GM19240 (cell line): Measurements from ENCODE around the gene ACOT7.
"Not testable (repeated sequence)": the region's sequence is repeated elsewhere in the genome, so short reads cannot be mapped to it uniquely, and the experiment has no call there.

Source experiments
- DNase-seq: peaks from one replicate; pipeline ENCODE4 v3.0.0; 2011; ENCODE audit warnings: low spot score; ENCODE audit not compliant: insufficient read length

Gene ACOT7

DNA sequence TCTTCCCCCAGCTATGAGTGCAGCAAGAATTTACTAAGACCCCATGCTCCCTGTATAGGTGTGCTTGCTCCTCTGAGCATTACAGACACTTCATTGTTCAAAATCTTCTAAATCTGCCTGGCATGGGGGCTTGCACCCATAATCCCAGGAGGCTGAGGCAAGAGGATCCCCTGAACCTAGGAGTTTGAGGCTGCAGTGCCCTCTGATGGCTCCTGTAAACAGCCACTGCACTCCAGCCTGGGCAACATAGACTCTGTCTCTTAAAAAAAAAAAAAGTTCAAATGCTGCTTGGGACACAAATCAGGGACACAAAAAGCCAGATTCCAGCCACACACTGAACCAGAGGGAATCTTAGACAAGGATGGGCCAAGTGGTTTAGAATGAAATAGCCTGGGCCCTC is 3.4 kb upstream of the ACOT7 start:
- no peak for DNase-seq

DNA sequence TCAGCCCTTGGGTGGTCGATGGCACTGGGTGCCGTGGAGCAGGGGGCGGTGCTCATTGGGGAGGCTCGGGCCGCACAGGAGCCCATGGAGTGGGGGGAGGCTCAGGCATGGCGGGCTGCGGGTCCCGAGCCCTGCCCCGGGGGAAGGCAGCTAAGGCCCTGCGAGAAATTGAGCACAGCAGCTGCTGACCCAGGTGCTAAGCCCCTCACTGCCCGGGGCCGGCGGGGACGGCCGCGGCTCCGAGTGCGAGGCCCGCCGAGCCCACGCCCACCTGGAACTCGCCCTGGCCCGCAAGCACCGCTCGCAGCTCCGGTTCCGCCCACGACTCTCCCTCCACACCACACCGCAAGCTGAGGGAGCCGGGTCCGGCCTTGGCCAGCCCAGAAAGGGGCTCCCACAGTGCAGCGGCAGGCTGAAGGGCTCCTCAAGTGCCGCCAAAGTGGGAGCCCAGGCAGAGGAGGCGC is 2.2 kb upstream of the ACOT7 start:
- not testable (repeated sequence) for DNase-seq

DNA sequence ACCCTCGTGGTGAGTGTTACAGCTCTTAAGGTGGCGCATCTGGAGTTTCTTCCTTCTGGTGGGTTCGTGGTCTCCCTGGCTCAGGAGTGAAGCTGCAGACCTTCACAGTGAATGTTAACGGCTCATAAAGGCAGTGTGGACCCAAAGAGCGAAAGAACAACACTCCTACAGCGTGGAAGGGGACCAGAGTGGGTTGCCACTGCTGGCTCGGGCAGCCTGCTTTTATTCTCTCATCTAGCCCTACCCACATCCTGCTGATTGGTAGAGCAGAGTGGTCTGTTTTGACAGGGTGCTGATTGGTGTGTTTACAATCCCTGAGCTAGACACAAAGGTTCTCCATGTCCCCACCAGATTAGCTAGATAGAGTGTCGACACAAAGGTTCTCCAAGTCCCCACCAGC is 1.6 kb upstream of the ACOT7 start:
- DNase-seq = not testable (repeated sequence)

DNA sequence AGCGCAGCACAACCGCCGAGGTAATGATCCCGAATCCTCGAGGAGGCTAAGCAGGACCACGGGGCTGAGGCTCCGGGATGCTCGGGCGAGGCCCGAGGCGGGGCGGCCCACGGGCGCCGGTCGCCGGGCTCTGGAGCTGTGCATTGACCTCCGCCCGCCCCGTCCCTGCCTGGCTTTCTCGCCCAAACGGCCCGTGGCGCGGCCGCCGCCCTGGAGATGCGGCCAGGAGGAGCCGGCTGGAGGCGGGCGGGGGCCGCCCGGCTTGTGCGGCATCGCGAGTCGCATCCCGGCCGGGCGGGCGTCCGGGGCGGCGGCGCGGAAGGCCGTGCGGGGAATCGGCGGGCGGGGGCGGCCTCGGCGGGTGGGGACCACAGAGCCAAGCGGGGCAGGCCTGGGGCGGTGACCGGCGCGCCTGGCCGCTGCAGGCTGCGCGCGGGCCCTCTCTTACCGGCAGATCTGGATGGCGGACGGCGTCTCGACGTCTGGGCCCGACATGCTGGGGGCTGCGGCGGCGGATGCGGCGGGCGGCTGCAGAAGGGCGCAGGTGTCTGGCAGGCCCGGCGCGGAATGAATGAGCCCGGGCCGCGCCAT is 663 bp downstream of the ACOT7 start:
- no peak for DNase-seq

DNA sequence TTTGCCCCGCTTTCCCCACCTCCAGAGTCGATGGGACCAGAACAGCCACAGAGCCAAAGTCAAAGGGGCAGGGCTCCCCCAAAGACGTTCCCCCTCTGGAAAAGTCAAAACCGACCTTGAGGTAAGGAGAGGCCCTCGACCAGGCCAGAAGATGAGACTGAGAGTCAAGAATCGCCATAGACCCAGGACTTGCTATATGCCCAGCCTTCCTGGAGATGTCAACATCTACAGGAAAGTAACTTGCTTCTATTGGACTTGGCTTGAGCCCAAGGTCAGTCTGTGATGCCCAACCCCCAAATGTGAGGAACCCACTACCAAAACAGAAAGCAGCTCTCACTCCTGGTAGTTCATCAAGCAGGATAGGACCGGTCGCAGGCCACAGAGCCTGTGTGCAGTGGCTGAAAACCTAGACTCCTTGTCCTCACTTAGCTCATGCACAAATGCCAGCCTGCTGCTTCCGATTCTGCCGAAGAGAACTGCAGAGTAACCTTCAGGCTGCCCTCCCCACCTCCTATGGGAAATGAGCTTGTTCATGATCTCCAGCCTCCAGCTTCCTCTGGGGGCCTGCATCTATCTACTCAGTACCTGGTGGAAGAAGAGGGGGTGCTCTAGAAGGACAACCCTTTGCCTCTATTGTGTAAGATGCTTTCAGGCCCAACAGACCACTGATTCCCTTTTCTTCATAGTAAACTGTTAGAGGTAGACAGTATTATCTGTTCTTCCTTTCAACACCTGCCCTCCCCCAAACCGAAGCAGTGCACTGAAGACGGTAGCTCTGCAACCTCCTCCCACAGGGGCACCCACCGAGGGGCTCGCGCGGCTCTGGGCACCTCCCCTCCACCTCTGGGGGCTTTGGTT is 1.4 kb downstream of the ACOT7 start:
- no peak for DNase-seq

DNA sequence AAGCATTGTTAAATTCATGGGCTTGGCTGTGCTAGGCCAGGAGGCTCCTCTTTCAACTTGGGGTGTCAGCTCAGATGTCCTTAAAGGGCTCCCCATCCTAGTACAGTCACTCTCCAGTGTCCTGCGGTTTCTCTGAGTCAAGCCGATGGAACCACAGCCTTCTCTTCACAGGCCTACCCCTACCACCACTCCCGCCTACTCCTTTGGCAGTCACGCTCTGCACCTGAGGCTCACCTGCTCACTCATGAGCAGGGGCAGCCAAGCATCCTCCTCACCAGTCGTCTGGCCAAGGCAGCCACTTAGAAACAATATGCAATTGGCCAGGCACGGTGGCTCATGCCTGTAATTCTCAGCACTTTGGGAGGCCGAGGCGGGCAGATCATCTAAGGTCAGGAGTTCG is 3.6 kb downstream of the ACOT7 start:
- no peak for DNase-seq

DNA sequence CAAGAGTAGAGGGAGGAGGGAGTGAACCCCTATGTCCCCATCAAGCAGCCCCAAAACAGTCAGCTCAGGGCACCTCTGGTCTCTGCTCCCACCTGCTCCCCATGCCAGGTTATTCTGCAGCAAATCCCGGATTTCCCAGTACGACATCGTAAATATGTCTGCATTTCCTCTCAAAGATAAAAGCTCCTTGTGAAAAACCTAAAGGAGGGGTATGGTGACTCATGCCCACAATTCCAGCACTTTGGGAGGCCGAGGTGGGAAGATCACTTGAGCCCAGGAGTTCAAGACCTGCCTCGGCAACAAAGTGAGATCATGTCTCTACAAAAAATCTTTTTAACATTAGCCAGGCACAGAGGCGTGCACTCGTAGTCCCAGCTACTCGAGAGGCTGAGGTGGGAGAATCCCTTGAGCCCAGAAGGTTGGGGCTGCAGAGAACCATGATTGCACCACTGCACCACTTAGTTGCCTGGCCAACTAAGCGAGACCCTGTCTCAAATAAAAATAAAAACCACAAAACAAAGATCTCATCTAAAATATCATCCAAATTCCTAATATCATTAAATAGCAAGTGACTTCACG is 7.1 kb downstream of the ACOT7 start:
- no peak for DNase-seq

DNA sequence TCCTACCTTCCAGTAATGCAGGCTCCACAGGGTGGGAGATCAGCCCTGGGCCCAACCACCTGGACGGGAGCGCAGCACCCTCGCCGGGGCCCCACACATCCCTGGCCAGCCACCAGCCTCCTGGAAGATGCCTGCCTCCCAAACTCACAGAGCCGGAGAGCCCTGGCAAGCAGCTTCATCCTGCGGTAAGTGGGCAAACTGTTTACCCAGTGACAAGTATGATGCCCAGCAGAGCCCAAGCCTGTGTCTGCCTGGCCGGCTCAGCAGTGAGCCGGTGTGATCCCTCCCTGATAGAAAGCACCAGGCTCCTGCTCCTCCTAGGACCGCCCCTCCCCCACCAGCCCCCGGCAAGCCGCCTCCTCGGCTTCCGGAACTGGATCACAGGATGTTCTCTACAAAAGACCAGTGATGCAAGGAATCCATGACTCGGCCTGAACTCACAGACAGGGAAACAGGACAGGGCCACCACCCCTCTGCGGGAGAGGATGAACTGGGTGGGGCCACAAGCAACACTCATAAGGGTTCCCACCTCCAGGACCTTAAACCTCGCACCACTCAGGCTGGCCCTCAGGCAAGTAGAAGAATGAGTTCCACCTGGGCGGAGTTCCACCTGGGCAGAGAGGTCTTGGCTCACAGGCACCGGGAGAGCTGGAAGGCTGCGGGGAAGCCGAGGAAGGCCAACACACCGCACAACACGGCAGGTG is 7.9 kb downstream of the ACOT7 start:
- no peak for DNase-seq

DNA sequence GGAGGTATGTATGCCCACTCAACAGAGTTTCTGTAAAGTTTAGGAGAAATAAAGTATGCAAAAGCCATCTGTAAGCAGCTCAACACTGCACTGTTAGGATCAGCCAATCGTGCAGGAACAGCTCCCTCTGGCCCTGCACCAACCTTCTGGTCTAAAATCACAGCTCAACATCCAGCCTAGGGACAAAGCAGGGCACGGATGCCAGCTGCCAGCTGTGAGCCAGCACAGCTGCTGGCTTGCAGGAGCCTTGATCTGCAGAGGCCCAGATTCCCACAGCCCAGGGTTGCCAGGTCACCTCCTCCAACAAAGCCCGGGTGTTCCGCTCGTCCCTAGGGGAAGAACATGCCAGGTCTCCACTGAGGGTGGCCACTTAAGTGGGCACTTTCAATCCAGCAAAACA is 8.6 kb downstream of the ACOT7 start:
- DNase-seq = no peak

DNA sequence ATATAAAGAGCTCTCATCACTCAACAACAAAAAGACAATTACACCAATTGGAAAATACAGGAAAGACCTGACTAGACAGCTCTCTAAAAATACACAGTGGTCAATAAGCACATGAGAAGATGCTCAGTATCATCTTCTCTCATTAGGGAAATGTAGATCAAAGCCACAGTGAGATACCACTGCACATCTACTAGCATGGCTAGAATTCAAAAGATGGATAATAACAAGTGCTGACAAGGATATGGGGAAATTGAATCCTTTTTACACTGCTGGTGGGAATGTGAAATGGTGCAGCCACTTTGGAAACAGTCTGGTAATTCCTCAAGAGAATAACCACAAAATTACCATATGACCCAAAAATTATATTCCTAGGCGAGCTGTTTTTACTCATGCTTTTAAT is 9.4 kb downstream of the ACOT7 start:
- DNase-seq = no peak

DNA sequence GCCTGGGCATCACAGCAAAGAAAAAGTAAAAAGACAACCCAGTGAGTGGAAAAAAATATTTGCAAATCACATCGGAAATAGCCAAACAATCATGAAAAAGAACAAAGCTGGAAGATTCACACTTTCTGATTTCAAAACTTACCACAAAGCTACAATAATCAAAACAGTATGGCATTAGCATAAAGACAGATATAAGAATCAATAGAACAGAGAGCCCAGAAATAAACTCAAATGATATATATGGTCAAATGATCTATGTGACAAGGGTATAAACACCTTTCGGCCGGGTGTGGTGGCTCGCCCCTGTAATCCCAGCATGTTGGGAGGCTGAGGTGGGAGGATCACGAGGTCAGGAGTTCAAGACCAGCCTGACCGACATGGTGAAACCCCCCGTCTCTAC is 13.5 kb downstream of the ACOT7 start:
- no peak for DNase-seq

DNA sequence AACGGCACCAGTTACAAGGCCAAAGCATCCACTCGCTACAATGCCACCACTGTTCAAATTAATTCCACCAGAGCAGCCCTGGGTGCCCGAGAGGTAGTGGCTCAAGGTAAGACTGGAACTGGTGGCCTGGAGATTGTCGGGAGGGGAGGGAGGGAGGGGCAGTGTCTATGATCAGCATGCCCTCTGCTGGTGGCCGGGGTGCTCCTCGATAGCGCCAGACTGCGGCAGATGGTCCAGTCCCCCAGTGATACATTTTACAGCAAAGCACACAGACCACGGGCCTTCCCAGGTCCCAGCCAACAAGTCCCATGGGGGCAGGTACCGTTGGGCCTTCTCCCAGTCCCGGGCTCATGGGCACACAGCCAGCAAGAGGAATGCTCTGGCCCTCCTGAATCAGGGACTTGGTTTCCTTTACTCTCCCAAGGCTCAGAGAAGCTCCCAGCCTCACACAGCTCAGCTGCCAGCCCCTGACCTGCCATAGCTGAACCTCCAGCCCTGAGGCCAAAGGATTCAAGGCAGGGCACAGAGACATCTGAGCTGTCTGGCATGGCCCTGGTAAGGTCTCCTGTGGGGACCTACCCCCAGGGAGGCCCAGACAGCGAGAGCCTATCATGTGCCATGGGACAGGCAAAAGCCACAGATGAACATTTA is 15.3 kb downstream of the ACOT7 start:
- no peak for DNase-seq

DNA sequence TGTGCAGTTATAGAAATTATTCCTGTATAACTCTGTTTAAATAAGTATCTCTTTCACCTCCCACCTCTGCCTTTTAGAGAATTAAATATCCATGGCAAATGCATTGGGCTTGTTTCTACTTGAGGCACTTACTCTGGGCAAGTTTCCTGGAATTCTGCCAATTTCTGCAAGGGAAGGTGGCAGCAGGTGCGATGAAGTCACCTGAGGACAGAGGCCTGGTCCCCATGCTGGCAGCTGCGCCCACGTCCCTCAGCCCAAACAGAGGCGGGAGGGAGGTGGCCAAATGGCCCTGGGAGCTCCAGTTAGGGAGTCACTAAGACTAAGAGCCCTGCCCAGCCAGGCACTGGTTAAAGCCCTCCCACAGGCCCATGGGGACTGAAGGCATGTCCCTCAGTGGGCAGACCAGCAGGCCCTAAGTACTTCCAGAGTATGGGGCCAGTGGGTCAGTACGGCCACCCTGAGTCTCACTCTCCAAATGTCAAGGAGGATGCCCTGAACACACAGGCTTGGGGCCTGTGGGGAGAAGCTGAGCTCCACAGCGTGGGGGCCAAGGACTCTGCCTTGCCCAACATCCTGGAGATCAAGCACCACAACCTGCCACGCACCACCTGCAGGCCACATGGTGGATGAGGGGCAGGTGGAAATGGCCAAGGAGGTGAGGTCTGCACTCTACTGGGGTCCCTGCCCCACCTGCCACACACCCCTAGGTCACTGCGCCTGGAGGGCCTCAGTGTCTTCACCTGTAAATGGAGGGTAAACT is 19.4 kb downstream of the ACOT7 start:
- DNase-seq = no peak

DNA sequence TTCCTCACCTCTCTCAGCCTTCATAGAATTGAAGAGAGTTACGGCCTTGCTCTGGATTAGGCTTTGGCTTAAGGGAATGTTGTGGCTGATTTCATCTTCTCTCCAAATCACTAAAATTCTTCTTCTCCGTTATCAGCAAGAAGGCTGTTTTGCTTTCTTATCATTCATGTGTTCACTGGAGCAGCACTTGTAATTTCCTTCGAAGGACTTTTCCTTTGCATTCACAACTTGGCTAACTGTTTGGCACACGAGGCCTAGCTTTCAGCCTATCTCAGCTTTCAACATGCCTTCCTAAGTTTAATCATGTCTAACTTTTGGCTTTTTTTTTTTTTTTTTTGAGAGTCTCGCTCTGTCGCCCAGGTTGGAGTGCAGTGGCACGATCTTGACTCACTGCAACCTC is 21.3 kb downstream of the ACOT7 start:
- not testable (repeated sequence) for DNase-seq

DNA sequence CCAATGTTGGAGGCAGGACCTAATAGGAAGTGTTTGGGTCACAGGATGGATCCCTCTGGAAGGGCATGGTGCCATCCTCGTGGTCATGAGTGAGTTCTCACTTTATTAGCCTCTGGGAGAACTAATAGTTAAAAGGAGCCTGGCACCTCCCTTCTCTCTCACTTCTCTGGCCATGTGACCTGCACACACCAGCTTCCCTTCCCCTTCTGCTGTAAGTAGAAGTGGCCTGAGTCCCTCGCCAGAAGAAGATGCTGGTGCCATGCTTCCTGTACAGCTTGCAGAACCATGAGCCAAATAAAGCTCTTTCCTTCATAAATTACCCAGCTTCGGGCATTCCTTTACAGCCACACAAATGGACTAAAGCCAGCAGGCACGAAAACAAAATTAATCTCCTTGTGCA is 23.6 kb downstream of the ACOT7 start:
- DNase-seq = no peak

DNA sequence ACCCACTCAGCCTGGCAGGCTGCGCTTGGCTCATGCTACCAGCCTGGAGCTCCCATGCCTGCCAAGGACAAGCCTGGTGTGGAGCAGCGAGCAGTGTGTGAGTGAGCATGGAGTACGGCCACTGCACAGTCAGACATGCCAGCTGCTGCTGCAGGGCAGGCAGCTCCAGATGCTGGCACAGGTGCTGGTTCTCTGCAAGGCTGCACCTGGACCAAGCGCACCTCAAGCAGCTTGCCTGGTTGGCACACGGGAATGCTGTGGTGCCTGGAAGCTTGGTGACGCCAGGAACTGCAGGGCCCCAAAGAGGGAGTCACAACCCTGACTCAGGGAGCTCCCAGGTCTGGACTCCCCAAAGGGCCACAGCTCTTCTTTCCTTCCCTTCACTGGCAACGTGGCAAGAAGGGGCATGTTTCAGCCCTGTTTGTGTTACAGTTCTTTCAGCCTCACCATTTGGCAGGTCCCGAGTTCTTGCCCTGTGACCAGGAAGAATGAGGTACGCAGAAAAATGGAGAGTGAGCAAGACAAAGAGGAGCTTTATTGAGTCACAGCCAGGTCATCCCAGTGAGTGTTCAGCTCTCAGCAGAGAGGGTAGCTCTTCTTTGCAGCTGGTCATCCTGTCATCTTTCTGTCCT is 26.1 kb downstream of the ACOT7 start:
- DNase-seq = no peak

DNA sequence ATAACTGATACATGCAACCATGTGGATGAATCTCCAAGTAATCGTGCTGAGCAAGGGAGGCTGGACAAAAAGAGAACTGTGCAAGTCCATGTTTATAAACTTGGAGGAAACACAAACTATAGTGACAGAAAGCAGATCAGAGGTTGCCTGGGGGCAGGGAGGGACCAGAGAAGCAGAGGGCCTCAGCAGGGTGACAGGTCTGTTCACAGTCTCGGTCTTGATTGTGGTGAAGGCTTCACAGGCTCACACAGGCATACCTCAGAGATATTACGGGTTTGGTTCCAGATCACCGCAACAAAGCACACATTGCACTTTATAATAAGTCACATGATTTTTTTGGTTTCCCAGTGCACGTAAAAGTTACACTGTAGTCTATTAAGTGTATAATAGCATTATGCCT is 28.5 kb downstream of the ACOT7 start:
- no peak for DNase-seq

DNA sequence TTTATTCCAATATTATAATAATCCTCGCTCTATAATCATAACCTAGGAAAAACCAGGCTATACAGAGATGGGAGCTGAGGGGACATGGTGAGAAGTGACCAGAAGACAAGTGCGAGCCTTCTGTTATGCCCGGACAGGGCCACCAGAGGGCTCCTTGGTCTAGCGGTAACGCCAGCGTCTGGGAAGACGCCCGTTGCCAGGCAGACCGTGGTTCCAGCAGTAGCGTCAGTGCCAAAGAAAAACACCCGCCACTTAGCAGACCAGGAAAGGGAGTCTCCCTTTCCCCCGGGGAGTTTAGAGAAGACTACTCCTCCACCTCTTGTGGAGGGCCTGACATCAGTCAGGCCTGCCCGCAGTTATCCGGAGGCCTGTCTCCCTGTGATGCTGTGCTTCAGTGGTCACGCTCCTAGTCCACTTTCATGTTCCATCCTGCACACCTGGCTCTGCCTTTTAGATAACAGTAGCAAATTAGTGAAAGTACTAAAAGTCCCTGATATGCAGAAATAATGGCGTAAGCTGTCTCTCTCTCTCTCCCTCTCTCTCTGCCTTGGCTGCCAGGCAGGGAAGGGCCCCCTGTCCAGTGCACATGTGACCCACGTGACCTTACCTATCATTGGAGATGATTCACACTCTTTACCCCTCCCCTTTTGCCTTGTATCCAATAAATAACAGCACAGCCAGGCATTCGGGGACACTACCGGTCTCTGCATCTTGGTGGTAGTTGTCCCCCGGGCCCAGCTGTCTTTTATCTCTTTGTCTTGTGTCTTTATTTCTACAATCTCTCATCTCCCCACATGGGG is 30.3 kb downstream of the ACOT7 start:
- DNase-seq = not testable (repeated sequence)

DNA sequence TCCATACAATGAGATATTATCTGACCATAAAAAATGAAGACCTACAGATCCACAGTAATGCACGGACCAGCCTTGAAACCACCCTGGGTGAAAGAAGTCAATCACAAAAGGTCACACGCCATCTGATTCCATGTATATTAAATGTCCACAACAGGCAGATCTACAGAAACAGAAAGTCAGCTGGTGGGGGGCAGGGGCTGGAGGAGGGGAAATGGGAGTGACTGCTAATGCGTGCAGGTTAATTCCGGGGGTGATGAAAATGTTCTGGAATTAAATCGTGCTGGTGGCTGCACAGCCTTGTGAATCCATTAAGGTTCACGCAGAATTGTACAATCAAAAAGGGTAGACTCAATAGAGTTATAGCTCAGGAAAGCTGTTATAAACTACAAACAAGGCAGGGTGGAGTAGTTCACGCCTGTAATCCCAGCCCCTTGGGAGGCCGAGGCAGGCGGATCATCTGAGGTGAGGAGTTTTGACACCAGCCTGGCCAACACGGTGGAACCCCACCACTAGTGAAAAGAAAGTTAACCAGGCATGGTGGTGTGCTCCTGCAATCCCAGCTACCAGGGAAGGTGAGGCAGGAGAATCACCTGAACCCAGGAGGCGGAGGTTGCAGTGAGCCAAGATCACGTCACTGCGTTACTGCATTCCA is 32.3 kb downstream of the ACOT7 start:
- no peak for DNase-seq
